Measurements from ENCODE around the gene CPEB4. TPM values are rescaled to one million over a fixed set of nuclear protein-coding genes. Genes with fewer than 3 reads are reported as not detected.

The CPEB4 gene
- total RNA-seq, 1 experiment from 2014 or later: 8.7 TPM

- no peaks in the 10 kb centered on the region for H3K79me2 ChIP-seq (ENCODE audit: insufficient read depth, low read length)
- DNase-seq: peak; percentile 57
Observed at GRCh38 chr5:173984218-173984617, 96.1 kb downstream of the CPEB4 start.

More at GRCh38 chr5:173984218-173984617, 96.1 kb downstream of the CPEB4 start:
- H3K9me3 Mint-ChIP-seq: peaks cover 12 to 18% of the 10 kb centered on the region in 2 experiments
- Histone ChIP-seq H3K4ac (ENCODE audit: low read depth, low read length) (no peak overlapping the region), H3K27ac (ENCODE audit: insufficient read length, low read depth, low read length) (no peak overlapping the region), H2BK20ac (ENCODE audit: low read depth, low read length, poor library complexity, severe bottlenecking) (no peak overlapping the region), H2AK5ac (ENCODE audit: insufficient read length, low read length) (no peak overlapping the region), H4K20me1 (ENCODE audit: control insufficient read depth, insufficient read depth, insufficient read length) (no peaks in the 10 kb centered on the region), H3K4me2 (ENCODE audit: insufficient read depth, insufficient read length, low read length) (no peak overlapping the region), H3K14ac (ENCODE audit: insufficient read depth, low read length) (no peak overlapping the region), H4K8ac (replicated peaks; ENCODE audit: insufficient read length, low read depth, low read length) (no peak overlapping the region), H3K23ac (ENCODE audit: insufficient read length, low read depth, low read length) (no peak overlapping the region), H3K79me1 (ENCODE audit: insufficient read depth, low read depth, low read length, poor library complexity, severe bottlenecking) (no peaks in the 10 kb centered on the region), H2BK5ac (ENCODE audit: insufficient read length, low read length) (no peak overlapping the region), H2AFZ (ENCODE audit: low read length) (no peak overlapping the region), H4K91ac (ENCODE audit: insufficient read length, low read depth, low read length) (no peak overlapping the region), H4K5ac (ENCODE audit: insufficient read length, low read depth, low read length) (no peak overlapping the region), H3K9ac (ENCODE audit: extremely low read depth, insufficient read length, low read length) (no peak overlapping the region), H3K4me1 (ENCODE audit: insufficient read depth, low read length) (no peaks in the 10 kb centered on the region; the same call in 1 of the 2 replicates), H2BK15ac (ENCODE audit: low read depth, low read length) (no peak overlapping the region), H3K27me3 (ENCODE audit: insufficient read depth, low read length) (no peaks in the 10 kb centered on the region), H3K9me3 (ENCODE audit: control insufficient read depth, low read depth, low read length) (no peaks in the 10 kb centered on the region), H3K23me2 (ENCODE audit: insufficient read length, low read depth, low read length, poor library complexity, severe bottlenecking) (no peaks in the 10 kb centered on the region), H2BK120ac (ENCODE audit: low read depth, low read length, poor library complexity, severe bottlenecking) (no peak overlapping the region), H2BK12ac (ENCODE audit: insufficient read length, low read depth, low read length) (no peak overlapping the region), H3T11ph (ENCODE audit: low read length) (no peak overlapping the region), H3K56ac (ENCODE audit: insufficient read length, low read depth, low read length) (no peak overlapping the region), H3K18ac (ENCODE audit: insufficient read length, low read depth, low read length) (no peak overlapping the region)
- H3K36me3 Mint-ChIP-seq (ENCODE audit: insufficient read depth in 1 of 3, low read depth in 3 of 3): peaks cover 3 to 7% (median 5%) of the 10 kb centered on the region in 3 experiments; a peak in 6 of 7 replicates
- TF ChIP-seq CTCF (conservative IDR thresholded peaks at IDR 0.05): peak; percentile 79
- WGBS (ENCODE audit: extremely low coverage, insufficient read length, low lambda C conversion rate): no CpG with 5 or more reads among the region's 4 CpGs
- no peak overlapping the region for H3K27ac Mint-ChIP-seq
- peaks cover 16 to 21% of the 10 kb centered on the region in 2 experiments for H3K4me1 Mint-ChIP-seq
- peaks cover 2% of the 10 kb centered on the region; the same call in 1 of the 2 replicates for H3K27me3 Mint-ChIP-seq (ENCODE audit: low read depth)
- no peak overlapping the region for H3K4me3 Mint-ChIP-seq

All from H9 (cell line).